MCF 10A (cell line): ENCODE results near the gene ITGB5. TPM values are rescaled to one million over a fixed set of nuclear protein-coding genes. Genes with fewer than 3 reads are reported as not detected.

Experiments
- BruUV-seq: library from RNA; stranded (reverse); fragments of 400-500 nt; replicated peaks from 2 replicates; lab custom pipeline; 2021; lab: Mats Ljungman, UMichigan
- CTCF ChIA-PET: fragments of 300-600 bp; sonication (Branson Sonifier 250); formaldehyde crosslinking; extraction: SDS; loops from one replicate; lab custom pipeline; 2021; ENCODE audit warnings: antibody characterized with exemption, inconsistent platforms; lab: Yijun Ruan, JAX
- POLR2A ChIA-PET: fragments of 300-600, 350-650 bp; sonication (Branson Sonifier 250); formaldehyde crosslinking; extraction: SDS; loops from one replicate; lab custom pipeline; 2020; ENCODE audit warnings: antibody characterized with exemption, inconsistent platforms; lab: Yijun Ruan, JAX
- DNase-seq: peaks from one replicate; pipeline ENCODE4 v3.0.0-alpha.2; 2018; ENCODE audit not compliant: unreplicated experiment
- H3K27ac Mint-ChIP-seq: one replicate; pipeline ENCODE4 v1.8.0; 2022; ENCODE audit warnings: mild to moderate bottlenecking, low read depth, mixed read lengths; ENCODE audit not compliant: unreplicated experiment
- H3K27me3 Mint-ChIP-seq: one replicate; pipeline ENCODE4 v1.8.0; 2022; ENCODE audit warnings: mixed read lengths; ENCODE audit not compliant: insufficient read depth, unreplicated experiment
- H3K36me3 Mint-ChIP-seq: one replicate; pipeline ENCODE4 v1.8.0; 2022; ENCODE audit warnings: mild to moderate bottlenecking, moderate library complexity, mixed read lengths; ENCODE audit not compliant: insufficient read depth, unreplicated experiment
- H3K4me1 Mint-ChIP-seq: one replicate; pipeline ENCODE4 v1.8.0; 2022; ENCODE audit warnings: mixed read lengths; ENCODE audit not compliant: insufficient read depth, unreplicated experiment
- H3K4me3 Mint-ChIP-seq: one replicate; pipeline ENCODE4 v1.8.0; 2022; ENCODE audit warnings: mild to moderate bottlenecking, moderate library complexity, mixed read lengths; ENCODE audit not compliant: unreplicated experiment
- H3K9me3 Mint-ChIP-seq: one replicate; pipeline ENCODE4 v1.8.0; 2022; ENCODE audit warnings: mixed read lengths; ENCODE audit not compliant: unreplicated experiment
- CTCF ChIP-seq: fragments of 200-600 bp; IDR thresholded peaks from one replicate; pipeline ENCODE4 v1.8.0; 2022; ENCODE audit warnings: antibody characterized with exemption, mild to moderate bottlenecking; ENCODE audit not compliant: unreplicated experiment
- intact Hi-C: fragments of 100-400 bp; cut with micrococcal nuclease; formaldehyde crosslinking; loops from 2 replicates; pipeline ENCODE4 v1.14.1; 2022
- total RNA-seq: library from RNA; stranded (reverse); gene quantifications from 2 replicates; pipeline ENCODE4 v1.2.3, GENCODE V29; 2022

ITGB5 gene
- total RNA-seq, 1 experiment from 2014 or later = 101 TPM

- Mint-ChIP-seq H3K4me3 (no peak overlapping the region), H3K9me3 (no peaks in the 10 kb centered on the region), H3K4me1 (peaks cover 19% of the 10 kb centered on the region), H3K27me3 (no peaks in the 10 kb centered on the region), H3K36me3 (peaks cover 37% of the 10 kb centered on the region), H3K27ac (no peak overlapping the region)
- intact Hi-C loops = no loop called here
- no TSS peak for BruUV-seq
- DNase-seq = no peak
- TF ChIP-seq CTCF = no peak
- CTCF ChIA-PET = interaction anchor here (0.9 to 2.0 kb wide), 3 partner anchors 14 to 78 kb away, joined by 3 to 9 read pairs (median 3); no protein-coding TSS in a partner anchor
- POLR2A ChIA-PET = interaction anchor here (0.7 to 1.5 kb wide), 3 partner anchors 15 to 62 kb away, joined by 3 to 4 read pairs (median 3); no protein-coding TSS in a partner anchor
Observed at GRCh38 chr3:124823206-124823605, 64.0 kb downstream of the ITGB5 start.

- Mint-ChIP-seq H3K27me3 (no peaks in the 10 kb centered on the region), H3K4me1 (peaks cover 7% of the 10 kb centered on the region), H3K4me3 (no peak overlapping the region), H3K36me3 (peaks cover 47% of the 10 kb centered on the region), H3K27ac (no peak overlapping the region), H3K9me3 (no peaks in the 10 kb centered on the region)
- intact Hi-C loops = no loop called here
- no peak for DNase-seq
- CTCF ChIA-PET = interaction anchor here (1.5 kb wide), 1 partner anchor 60 kb away, joined by 6 read pairs; no protein-coding TSS in a partner anchor
- no peak for TF ChIP-seq CTCF
- no TSS peak for BruUV-seq
- POLR2A ChIA-PET = interaction anchor here (0.6 to 1.4 kb wide), 3 partner anchors 8 to 37 kb away, joined by 3 to 6 read pairs (median 4); no protein-coding TSS in a partner anchor
Observed at GRCh38 chr3:124821356-124821755, 65.8 kb downstream of the ITGB5 start.

GRCh38 chr3:124818398-124819091, 68.6 kb downstream of the ITGB5 start:
- Mint-ChIP-seq H3K27ac (no peak overlapping the region), H3K4me3 (no peak overlapping the region), H3K4me1 (peaks cover 11% of the 10 kb centered on the region), H3K9me3 (no peaks in the 10 kb centered on the region), H3K27me3 (no peaks in the 10 kb centered on the region), H3K36me3 (peaks cover 52% of the 10 kb centered on the region)
- DNase-seq = no peak
- TF ChIP-seq CTCF = no peak
- CTCF ChIA-PET = interaction anchor here (0.8 to 1.0 kb wide), 2 partner anchors 20 to 31 kb away, joined by 3 read pairs; no protein-coding TSS in a partner anchor
- POLR2A ChIA-PET = interaction anchor here (0.6 kb wide), 1 partner anchor 83 kb away, joined by 3 read pairs; no protein-coding TSS in a partner anchor
- intact Hi-C loops = no loop called here
- no TSS peak for BruUV-seq

GRCh38 chr3:124817079-124817478, 70.1 kb downstream of the ITGB5 start:
- ChIA-PET CTCF (no interaction called here), POLR2A (no interaction called here)
- H3K4me3 Mint-ChIP-seq = no peak overlapping the region
- peaks cover 25% of the 10 kb centered on the region for H3K4me1 Mint-ChIP-seq
- no peak for DNase-seq
- TF ChIP-seq CTCF = no peak
- no peak overlapping the region for H3K27ac Mint-ChIP-seq
- no peaks in the 10 kb centered on the region for H3K9me3 Mint-ChIP-seq
- BruUV-seq = no TSS peak
- no peaks in the 10 kb centered on the region for H3K27me3 Mint-ChIP-seq
- intact Hi-C loops = no loop called here
- peaks cover 47% of the 10 kb centered on the region for H3K36me3 Mint-ChIP-seq
